Amniotic epithelial cell (primary cell): ENCODE data around the gene GBX1.

ENCODE experiments used
- DNase-seq: peaks from one replicate; pipeline ENCODE4 v3.0.0-alpha.2; 2010; ENCODE audit warnings: low read depth

GBX1 gene

GRCh38 chr7:151139791-151140190 lies 27.7 kb downstream of the GBX1 start:
- DNase-seq, result no peak

GRCh38 chr7:151139071-151139790 lies 28.3 kb downstream of the GBX1 start:
- no peak for DNase-seq

- no peak for DNase-seq
These were observed 29.2 kb downstream of the GBX1 start for GRCh38 chr7:151138153-151138851.

- no peak for DNase-seq
These were observed 29.7 kb downstream of the GBX1 start for GRCh38 chr7:151137791-151138152.

GRCh38 chr7:151137076-151137675 lies 30.3 kb downstream of the GBX1 start:
- DNase-seq, result no peak

GRCh38 chr7:151135866-151136843 lies 31.3 kb downstream of the GBX1 start:
- DNase-seq, result no peak

GRCh38 chr7:151135525-151135845 lies 32.0 kb downstream of the GBX1 start:
- DNase-seq, result no peak

GRCh38 chr7:151134743-151135524 lies 32.6 kb downstream of the GBX1 start:
- no peak for DNase-seq

GRCh38 chr7:151133986-151134742 lies 33.3 kb downstream of the GBX1 start:
- no peak for DNase-seq

GRCh38 chr7:151133266-151133985 lies 34.1 kb downstream of the GBX1 start:
- no peak for DNase-seq

- DNase-seq, result no peak
These were observed 34.9 kb downstream of the GBX1 start for GRCh38 chr7:151132461-151133205.

- no peak for DNase-seq
These were observed 35.8 kb downstream of the GBX1 start for GRCh38 chr7:151131592-151132293.

- no peak for DNase-seq
These were observed 36.3 kb downstream of the GBX1 start for GRCh38 chr7:151131224-151131591.

GRCh38 chr7:151130741-151131157 lies 36.7 kb downstream of the GBX1 start:
- DNase-seq, result no peak

GRCh38 chr7:151129960-151130591 lies 37.4 kb downstream of the GBX1 start:
- no peak for DNase-seq

- no peak for DNase-seq
These were observed 38.2 kb downstream of the GBX1 start for GRCh38 chr7:151129117-151129959.

- no peak for DNase-seq
These were observed 38.8 kb downstream of the GBX1 start for GRCh38 chr7:151128716-151129115.
